ENCODE results near the gene HMGCS2. TPM values are rescaled to one million over a fixed set of nuclear protein-coding genes. Genes with fewer than 3 reads are reported as not detected.
A peak's percentile ranks its signal among the peaks of the same experiment; 100 is the strongest.

The HMGCS2 gene
- total and polyA plus RNA-seq, 9 of the 15 experiments (the other 6 are each of a cell fraction or from before 2014, with no cell fraction given), result 0.13 TPM; not detected in 8

DNA sequence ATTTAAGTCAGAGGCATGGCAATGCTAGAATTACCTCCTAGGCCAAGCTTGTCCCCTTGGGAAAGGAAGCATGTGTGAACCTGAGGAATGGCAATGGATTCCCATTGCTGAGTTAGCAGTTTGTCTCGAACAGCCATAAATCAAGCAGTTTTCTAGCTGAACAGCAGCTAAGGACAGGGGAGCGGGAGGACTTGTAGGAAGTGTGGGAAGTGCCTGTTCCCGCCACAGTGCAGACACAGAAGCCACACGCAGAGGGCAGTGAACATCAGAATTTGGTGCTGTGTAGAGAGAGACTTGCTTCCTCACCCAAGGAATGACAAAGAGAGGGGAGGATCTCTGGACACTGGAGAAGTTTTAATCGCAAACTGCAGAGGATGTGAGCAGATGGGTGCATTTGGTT, 53.2 kb downstream of the HMGCS2 start (continued):
- TF ChIP-seq MAFK (IDR thresholded peaks at IDR 0.05; ENCODE audit: low read length), result peak; percentile 83
- no peak for TF ChIP-seq KLF16 (IDR thresholded peaks at IDR 0.05)
- no peak for TF ChIP-seq ZNF583 (CRISPR knock-in tag; IDR thresholded peaks at IDR 0.05)
- TF ChIP-seq ZNF253 (CRISPR knock-in tag; conservative IDR thresholded peaks at IDR 0.05), result no peak
- TF ChIP-seq FOXK1 (CRISPR knock-in tag; IDR thresholded peaks at IDR 0.05; ENCODE audit: borderline replicate concordance), result no peak
- no peak for TF ChIP-seq ZNF695 (CRISPR knock-in tag; IDR thresholded peaks at IDR 0.05)
- TF ChIP-seq, protein P1, sequence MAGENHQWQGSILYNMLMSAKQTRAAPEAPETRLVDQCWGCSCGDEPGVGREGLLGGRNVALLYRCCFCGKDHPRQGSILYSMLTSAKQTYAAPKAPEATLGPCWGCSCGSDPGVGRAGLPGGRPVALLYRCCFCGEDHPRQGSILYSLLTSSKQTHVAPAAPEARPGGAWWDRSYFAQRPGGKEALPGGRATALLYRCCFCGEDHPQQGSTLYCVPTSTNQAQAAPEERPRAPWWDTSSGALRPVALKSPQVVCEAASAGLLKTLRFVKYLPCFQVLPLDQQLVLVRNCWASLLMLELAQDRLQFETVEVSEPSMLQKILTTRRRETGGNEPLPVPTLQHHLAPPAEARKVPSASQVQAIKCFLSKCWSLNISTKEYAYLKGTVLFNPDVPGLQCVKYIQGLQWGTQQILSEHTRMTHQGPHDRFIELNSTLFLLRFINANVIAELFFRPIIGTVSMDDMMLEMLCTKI (IDR thresholded peaks at IDR 0.05; ENCODE audit: partially characterized antibody), result no peak
- no peak for TF ChIP-seq POLR2A (conservative IDR thresholded peaks at IDR 0.05)
- TF ChIP-seq NR3C1 (CRISPR knock-in tag; IDR thresholded peaks at IDR 0.05), result no peak
- TF ChIP-seq, protein P2, sequence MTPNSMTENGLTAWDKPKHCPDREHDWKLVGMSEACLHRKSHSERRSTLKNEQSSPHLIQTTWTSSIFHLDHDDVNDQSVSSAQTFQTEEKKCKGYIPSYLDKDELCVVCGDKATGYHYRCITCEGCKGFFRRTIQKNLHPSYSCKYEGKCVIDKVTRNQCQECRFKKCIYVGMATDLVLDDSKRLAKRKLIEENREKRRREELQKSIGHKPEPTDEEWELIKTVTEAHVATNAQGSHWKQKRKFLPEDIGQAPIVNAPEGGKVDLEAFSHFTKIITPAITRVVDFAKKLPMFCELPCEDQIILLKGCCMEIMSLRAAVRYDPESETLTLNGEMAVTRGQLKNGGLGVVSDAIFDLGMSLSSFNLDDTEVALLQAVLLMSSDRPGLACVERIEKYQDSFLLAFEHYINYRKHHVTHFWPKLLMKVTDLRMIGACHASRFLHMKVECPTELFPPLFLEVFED (CRISPR knock-in tag; conservative IDR thresholded peaks at IDR 0.05), result no peak
- no peak for TF ChIP-seq THRAP3 (IDR thresholded peaks at IDR 0.05; ENCODE audit: borderline replicate concordance)
- TF ChIP-seq, protein P3, sequence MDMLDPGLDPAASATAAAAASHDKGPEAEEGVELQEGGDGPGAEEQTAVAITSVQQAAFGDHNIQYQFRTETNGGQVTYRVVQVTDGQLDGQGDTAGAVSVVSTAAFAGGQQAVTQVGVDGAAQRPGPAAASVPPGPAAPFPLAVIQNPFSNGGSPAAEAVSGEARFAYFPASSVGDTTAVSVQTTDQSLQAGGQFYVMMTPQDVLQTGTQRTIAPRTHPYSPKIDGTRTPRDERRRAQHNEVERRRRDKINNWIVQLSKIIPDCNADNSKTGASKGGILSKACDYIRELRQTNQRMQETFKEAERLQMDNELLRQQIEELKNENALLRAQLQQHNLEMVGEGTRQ (CRISPR knock-in tag; IDR thresholded peaks at IDR 0.05), result no peak

Data from K562 (cell line).